ENCODE data around the gene TPK1. TPM values are rescaled to one million over a fixed set of nuclear protein-coding genes. Genes with fewer than 3 reads are reported as not detected.
"Not testable (repeated sequence)": the region's sequence is repeated elsewhere in the genome, so short reads cannot be mapped to it uniquely, and the experiment has no call there.

The TPK1 gene
- total RNA-seq, 5 donors from 2014 or later (not counting 1 experiment from before 2014, with no cell fraction given), result 19.1 to 31.6 (median 22.0) TPM

DNA sequence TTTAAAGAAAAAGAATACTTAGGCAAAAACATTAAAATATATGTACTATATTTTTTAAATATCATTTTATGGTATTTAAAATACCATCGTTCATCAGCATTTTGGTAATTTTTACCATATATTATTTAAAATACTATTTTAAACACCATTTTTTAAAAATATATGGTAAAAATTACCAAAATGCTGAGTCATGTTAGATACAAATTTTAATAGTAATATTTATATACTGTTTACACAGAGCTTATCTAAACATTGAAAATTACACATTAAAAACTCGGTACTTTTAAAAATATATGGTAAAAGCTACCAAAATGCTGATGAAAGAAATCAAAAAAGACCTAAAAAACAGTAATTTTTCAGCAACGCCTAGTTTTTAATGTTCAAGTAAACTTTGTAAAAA, 105.6 kb downstream of the TPK1 start:
- Histone ChIP-seq H3K4me1 (ENCODE audit: control insufficient read depth in 1 of 2, extremely low read depth in 1 of 2, insufficient read depth in 2 of 2, low read length in 2 of 2) (no peaks in the 10 kb centered on the region), H3K27ac (ENCODE audit: low read length) (no peak overlapping the region), H3K27me3 (replicated peaks in 1 of 2; ENCODE audit: control insufficient read depth in 2 of 2, extremely low read depth in 1 of 2, insufficient read depth in 2 of 2, low read length in 1 of 2) (no peaks in the 10 kb centered on the region), H3K36me3 (ENCODE audit: control insufficient read depth in 2 of 2, extremely low read depth in 1 of 2, insufficient read depth in 1 of 2, low read length in 1 of 2) (no peaks in the 10 kb centered on the region), H3K4me3 (ENCODE audit: control insufficient read depth in 1 of 2, extremely low read depth in 1 of 2, low read length in 1 of 2) (no peak overlapping the region), H3K9me3 (no peaks in the 10 kb centered on the region)
- ATAC-seq (replicated peaks in 1 of 4), result no peak
- no peak overlapping the region for H3K27ac Mint-ChIP-seq
- peaks cover 20% of the 10 kb centered on the region for H3K36me3 Mint-ChIP-seq
- CTCF ChIA-PET, result interaction anchor here in 1 of 2 donors (0.8 kb wide), 1 partner anchor 10 kb away, joined by 3 read pairs; no protein-coding TSS in a partner anchor
- WGBS (ENCODE audit: insufficient coverage), result no CpG with 5 or more reads among the region's 3 CpGs
- DNase-seq, result no peak
- no peaks in the 10 kb centered on the region for H3K9me3 Mint-ChIP-seq
- POLR2A ChIA-PET, result interaction anchor here in 1 of 2 donors (0.7 kb wide), 1 partner anchor 9 kb away, joined by 3 read pairs; no protein-coding TSS in a partner anchor
- H3K4me1 Mint-ChIP-seq, result peaks cover 0 to 5% (median 0%) of the 10 kb centered on the region in 3 donors
- H3K4me3 Mint-ChIP-seq, result no peak overlapping the region
- H3K27me3 Mint-ChIP-seq, result no peaks in the 10 kb centered on the region

DNA sequence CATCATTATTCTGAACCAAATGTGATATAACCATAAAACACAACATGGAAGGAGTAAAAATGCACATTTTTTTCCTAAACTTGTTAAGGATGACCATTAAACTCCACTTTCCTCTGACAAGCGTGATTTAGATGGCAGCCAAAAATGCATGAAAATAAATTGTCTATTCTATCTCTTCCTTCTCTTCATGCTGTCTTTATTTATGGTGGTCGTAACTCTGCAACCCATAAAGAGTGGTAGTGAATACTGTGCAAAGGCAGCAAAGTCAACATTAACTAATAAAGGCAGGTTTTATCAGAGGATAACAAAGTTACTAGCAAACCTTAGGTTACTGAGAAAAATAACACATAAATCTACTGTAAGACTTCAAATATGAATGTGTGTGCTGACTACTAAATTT, 106.6 kb downstream of the TPK1 start:
- H3K9me3 ChIP-seq, result no peaks in the 10 kb centered on the region
- H3K4me1 Mint-ChIP-seq, result peaks cover 0 to 5% (median 0%) of the 10 kb centered on the region in 3 donors
- no peak overlapping the region for H3K4me3 Mint-ChIP-seq
- DNase-seq (no peak), ATAC-seq (replicated peaks in 1 of 4) (no peak)
- H3K36me3 Mint-ChIP-seq, result peaks cover 20% of the 10 kb centered on the region
- WGBS (ENCODE audit: insufficient coverage), result no CpG with 5 or more reads among the region's 2 CpGs
- ChIA-PET CTCF (interaction anchor here in 1 of 2 donors (0.8 kb wide), 1 partner anchor 9 kb away, joined by 3 read pairs; no protein-coding TSS in a partner anchor), POLR2A (no interaction called here)
- H3K27ac ChIP-seq (ENCODE audit: low read length), result no peak overlapping the region
- H3K36me3 ChIP-seq (ENCODE audit: control insufficient read depth in 2 of 2, extremely low read depth in 1 of 2, insufficient read depth in 1 of 2, low read length in 1 of 2), result no peaks in the 10 kb centered on the region
- no peaks in the 10 kb centered on the region for H3K9me3 Mint-ChIP-seq
- no peaks in the 10 kb centered on the region for H3K27me3 ChIP-seq (replicated peaks in 1 of 2; ENCODE audit: control insufficient read depth in 2 of 2, extremely low read depth in 1 of 2, insufficient read depth in 2 of 2, low read length in 1 of 2)
- no peaks in the 10 kb centered on the region for H3K4me1 ChIP-seq (ENCODE audit: control insufficient read depth in 1 of 2, extremely low read depth in 1 of 2, insufficient read depth in 2 of 2, low read length in 2 of 2)
- H3K27me3 Mint-ChIP-seq, result no peaks in the 10 kb centered on the region
- no peak overlapping the region for H3K4me3 ChIP-seq (ENCODE audit: control insufficient read depth in 1 of 2, extremely low read depth in 1 of 2, low read length in 1 of 2)
- H3K27ac Mint-ChIP-seq, result no peak overlapping the region

DNA sequence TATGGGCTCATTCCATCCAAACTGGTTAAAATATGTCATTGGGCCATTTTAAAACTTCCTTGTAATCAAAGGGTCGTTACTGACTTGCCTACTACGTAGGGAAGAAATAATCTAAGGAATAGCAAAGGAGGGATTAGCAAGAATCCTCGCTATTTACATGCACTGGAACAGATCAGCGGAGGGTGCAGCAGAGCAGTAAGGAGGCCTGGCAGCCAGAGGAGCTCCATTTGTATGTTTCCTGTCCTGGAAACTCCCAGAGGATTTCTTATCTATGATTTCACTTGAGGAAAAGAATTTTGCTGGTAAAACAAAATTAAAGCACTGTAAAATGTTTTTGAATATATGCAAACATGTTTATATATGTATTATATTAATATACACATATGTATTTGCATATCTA, 107.3 kb downstream of the TPK1 start:
- Histone ChIP-seq H3K36me3 (ENCODE audit: control insufficient read depth in 2 of 2, extremely low read depth in 1 of 2, insufficient read depth in 1 of 2, low read length in 1 of 2) (no peaks in the 10 kb centered on the region), H3K27me3 (replicated peaks in 1 of 2; ENCODE audit: control insufficient read depth in 2 of 2, extremely low read depth in 1 of 2, insufficient read depth in 2 of 2, low read length in 1 of 2) (no peaks in the 10 kb centered on the region), H3K4me3 (ENCODE audit: control insufficient read depth in 1 of 2, extremely low read depth in 1 of 2, low read length in 1 of 2) (no peak overlapping the region), H3K9me3 (no peaks in the 10 kb centered on the region), H3K4me1 (ENCODE audit: control insufficient read depth in 1 of 2, extremely low read depth in 1 of 2, insufficient read depth in 2 of 2, low read length in 2 of 2) (no peaks in the 10 kb centered on the region), H3K27ac (ENCODE audit: low read length) (no peak overlapping the region)
- H3K27me3 Mint-ChIP-seq, result no peaks in the 10 kb centered on the region
- ATAC-seq (replicated peaks in 1 of 4) (no peak), DNase-seq (no peak)
- H3K27ac Mint-ChIP-seq, result no peak overlapping the region
- POLR2A ChIA-PET, result no interaction called here
- H3K9me3 Mint-ChIP-seq, result no peaks in the 10 kb centered on the region
- H3K36me3 Mint-ChIP-seq, result peaks cover 20% of the 10 kb centered on the region
- H3K4me3 Mint-ChIP-seq, result no peak overlapping the region
- CTCF ChIA-PET, result no interaction called here
- peaks cover 0 to 5% (median 0%) of the 10 kb centered on the region in 3 donors for H3K4me1 Mint-ChIP-seq
- 85% methylated on average over 4 of the region's 4 CpGs for WGBS (ENCODE audit: insufficient coverage)

DNA sequence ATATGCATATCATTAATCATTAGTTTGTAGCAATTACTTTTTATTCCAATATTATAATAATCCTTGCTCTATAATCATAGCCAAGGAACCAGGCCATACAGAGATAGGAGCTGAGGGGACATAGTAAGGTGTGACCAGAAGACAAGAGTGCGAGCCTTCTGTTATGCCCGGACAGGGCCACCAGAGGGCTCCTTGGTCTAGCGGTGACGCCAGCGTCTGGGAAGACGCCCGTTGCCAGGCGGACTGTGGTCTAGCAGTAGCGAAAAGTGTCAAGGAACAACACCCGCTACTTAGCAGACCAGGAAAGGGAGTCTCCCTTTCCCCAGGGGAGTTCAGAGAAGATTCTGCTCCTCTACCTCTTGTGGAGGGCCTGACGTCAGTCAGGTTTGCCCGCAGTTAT, 109.0 kb downstream of the TPK1 start:
- CTCF ChIA-PET; H3K4me3 ChIP-seq (ENCODE audit: control insufficient read depth in 1 of 2, extremely low read depth in 1 of 2, low read length in 1 of 2); H3K27ac Mint-ChIP-seq; H3K9me3 Mint-ChIP-seq; H3K4me1 ChIP-seq (ENCODE audit: control insufficient read depth in 1 of 2, extremely low read depth in 1 of 2, insufficient read depth in 2 of 2, low read length in 2 of 2); H3K4me1 Mint-ChIP-seq; H3K9me3 ChIP-seq; H3K27me3 ChIP-seq (replicated peaks in 1 of 2; ENCODE audit: control insufficient read depth in 2 of 2, extremely low read depth in 1 of 2, insufficient read depth in 2 of 2, low read length in 1 of 2); DNase-seq; H3K27me3 Mint-ChIP-seq; H3K4me3 Mint-ChIP-seq; H3K27ac ChIP-seq (ENCODE audit: low read length); ATAC-seq (replicated peaks in 1 of 4); H3K36me3 ChIP-seq (ENCODE audit: control insufficient read depth in 2 of 2, extremely low read depth in 1 of 2, insufficient read depth in 1 of 2, low read length in 1 of 2); POLR2A ChIA-PET: not testable (repeated sequence)
- H3K36me3 Mint-ChIP-seq, result peaks cover 22% of the 10 kb centered on the region
- 85% methylated on average over 4 of the region's 12 CpGs for WGBS (ENCODE audit: insufficient coverage)

DNA sequence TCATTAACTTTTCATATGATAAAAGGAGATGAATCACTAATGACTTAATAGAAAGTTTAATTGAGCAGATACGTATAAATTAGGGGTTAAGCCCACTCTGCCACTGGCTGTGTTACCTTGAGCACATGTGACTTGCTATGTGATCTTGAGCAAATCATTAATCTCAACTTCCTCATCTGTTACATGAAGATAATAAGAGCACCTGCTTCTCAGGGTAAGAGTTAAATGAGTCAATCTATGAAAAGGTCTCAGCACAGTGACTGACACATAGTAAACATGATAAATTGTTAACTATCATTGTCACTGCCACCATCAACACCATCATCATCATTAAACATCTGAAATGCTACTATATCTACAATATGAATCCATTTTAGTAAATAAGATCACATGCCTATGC, 110.8 kb downstream of the TPK1 start:
- WGBS (ENCODE audit: insufficient coverage), result no CpG with 5 or more reads among the region's 1 CpG

DNA sequence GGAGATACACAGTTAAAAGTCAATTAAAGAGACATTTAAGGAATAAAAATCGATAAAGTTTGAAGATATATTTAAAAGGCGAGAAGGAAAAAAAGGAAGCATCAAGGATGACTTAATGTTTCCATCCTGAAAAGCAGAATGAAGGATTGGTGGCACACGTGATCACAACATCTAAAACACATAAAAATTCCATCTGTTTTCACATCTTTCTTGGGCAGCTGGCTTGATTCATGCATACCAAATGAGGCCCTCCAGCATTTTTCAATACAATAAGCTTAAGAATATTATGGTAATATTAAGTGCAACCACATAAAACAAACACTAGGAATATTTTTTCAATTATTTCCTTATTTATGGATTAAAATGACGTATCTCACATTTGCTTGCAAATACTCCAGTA, 112.6 kb downstream of the TPK1 start:
- Histone ChIP-seq H3K4me3 (ENCODE audit: control insufficient read depth in 1 of 2, extremely low read depth in 1 of 2, low read length in 1 of 2) (no peak overlapping the region), H3K27me3 (replicated peaks in 1 of 2; ENCODE audit: control insufficient read depth in 2 of 2, extremely low read depth in 1 of 2, insufficient read depth in 2 of 2, low read length in 1 of 2) (no peaks in the 10 kb centered on the region), H3K27ac (ENCODE audit: low read length) (no peak overlapping the region), H3K9me3 (no peaks in the 10 kb centered on the region), H3K36me3 (ENCODE audit: control insufficient read depth in 2 of 2, extremely low read depth in 1 of 2, insufficient read depth in 1 of 2, low read length in 1 of 2) (no peaks in the 10 kb centered on the region), H3K4me1 (ENCODE audit: control insufficient read depth in 1 of 2, extremely low read depth in 1 of 2, insufficient read depth in 2 of 2, low read length in 2 of 2) (no peaks in the 10 kb centered on the region)
- no peak overlapping the region for H3K27ac Mint-ChIP-seq
- POLR2A ChIA-PET, result no interaction called here
- peaks cover 31% of the 10 kb centered on the region for H3K36me3 Mint-ChIP-seq
- no peak for DNase-seq
- CTCF ChIA-PET, result no interaction called here
- no peaks in the 10 kb centered on the region for H3K27me3 Mint-ChIP-seq
- peaks cover 2 to 6% (median 5%) of the 10 kb centered on the region in 3 donors for H3K4me1 Mint-ChIP-seq
- no peak for ATAC-seq (replicated peaks in 1 of 4)
- no peak overlapping the region for H3K4me3 Mint-ChIP-seq
- no CpG with 5 or more reads among the region's 4 CpGs for WGBS (ENCODE audit: insufficient coverage)
- peaks cover 0 to 14% (median 6%) of the 10 kb centered on the region in 3 donors for H3K9me3 Mint-ChIP-seq

More for the DNA sequence above, 110.8 kb downstream of the TPK1 start:
- Histone ChIP-seq H3K27ac (ENCODE audit: low read length) (no peak overlapping the region), H3K4me3 (ENCODE audit: control insufficient read depth in 1 of 2, extremely low read depth in 1 of 2, low read length in 1 of 2) (no peak overlapping the region), H3K9me3 (no peaks in the 10 kb centered on the region), H3K27me3 (replicated peaks in 1 of 2; ENCODE audit: control insufficient read depth in 2 of 2, extremely low read depth in 1 of 2, insufficient read depth in 2 of 2, low read length in 1 of 2) (no peaks in the 10 kb centered on the region), H3K4me1 (ENCODE audit: control insufficient read depth in 1 of 2, extremely low read depth in 1 of 2, insufficient read depth in 2 of 2, low read length in 2 of 2) (no peaks in the 10 kb centered on the region), H3K36me3 (ENCODE audit: control insufficient read depth in 2 of 2, extremely low read depth in 1 of 2, insufficient read depth in 1 of 2, low read length in 1 of 2) (no peaks in the 10 kb centered on the region)
- H3K27me3 Mint-ChIP-seq, result no peaks in the 10 kb centered on the region
- CTCF ChIA-PET, result no interaction called here
- peaks cover 2 to 6% (median 5%) of the 10 kb centered on the region in 3 donors for H3K4me1 Mint-ChIP-seq
- POLR2A ChIA-PET, result no interaction called here
- no peak overlapping the region for H3K4me3 Mint-ChIP-seq
- peaks cover 19% of the 10 kb centered on the region for H3K36me3 Mint-ChIP-seq
- ATAC-seq (replicated peaks in 1 of 4) (no peak), DNase-seq (no peak)
- H3K9me3 Mint-ChIP-seq, result peaks cover 0 to 4% (median 0%) of the 10 kb centered on the region in 3 donors
- H3K27ac Mint-ChIP-seq, result no peak overlapping the region

DNA sequence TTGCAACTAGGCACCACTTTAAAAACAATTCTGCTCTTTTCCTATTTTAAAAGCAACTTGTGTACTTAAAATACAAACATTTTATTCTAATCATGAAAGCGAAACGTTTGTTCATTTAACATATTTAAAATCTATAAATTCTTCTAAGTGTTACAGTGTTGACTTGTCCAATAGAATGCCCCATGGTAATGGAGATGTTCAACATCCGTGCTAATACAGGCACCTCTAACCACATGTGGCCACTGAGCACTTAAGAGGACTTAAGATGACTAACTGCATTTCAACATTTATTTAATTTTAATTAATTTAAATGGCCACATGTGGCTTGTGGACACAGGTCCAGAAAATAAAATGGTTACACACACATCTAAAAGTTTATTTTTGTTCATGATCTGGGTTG, 115.1 kb downstream of the TPK1 start:
- peaks cover 0 to 6% (median 2%) of the 10 kb centered on the region in 3 donors for H3K4me1 Mint-ChIP-seq
- no peaks in the 10 kb centered on the region for H3K27me3 Mint-ChIP-seq
- no peak for ATAC-seq (replicated peaks in 1 of 4)
- no peak overlapping the region for H3K4me3 Mint-ChIP-seq
- no peak overlapping the region for H3K27ac Mint-ChIP-seq
- Histone ChIP-seq H3K36me3 (ENCODE audit: control insufficient read depth in 2 of 2, extremely low read depth in 1 of 2, insufficient read depth in 1 of 2, low read length in 1 of 2) (no peaks in the 10 kb centered on the region), H3K27me3 (replicated peaks in 1 of 2; ENCODE audit: control insufficient read depth in 2 of 2, extremely low read depth in 1 of 2, insufficient read depth in 2 of 2, low read length in 1 of 2) (no peaks in the 10 kb centered on the region), H3K4me3 (ENCODE audit: control insufficient read depth in 1 of 2, extremely low read depth in 1 of 2, low read length in 1 of 2) (no peak overlapping the region), H3K9me3 (no peaks in the 10 kb centered on the region), H3K27ac (ENCODE audit: low read length) (no peak overlapping the region), H3K4me1 (ENCODE audit: control insufficient read depth in 1 of 2, extremely low read depth in 1 of 2, insufficient read depth in 2 of 2, low read length in 2 of 2) (no peaks in the 10 kb centered on the region)
- DNase-seq, result no peak
- ChIA-PET CTCF (interaction anchor here in 1 of 2 donors (0.6 kb wide), 1 partner anchor 271 kb away, joined by 5 read pairs; no protein-coding TSS in a partner anchor), POLR2A (interaction anchor here in 1 of 2 donors (0.6 kb wide), 1 partner anchor 9 kb away, joined by 3 read pairs; no protein-coding TSS in a partner anchor)
- WGBS (ENCODE audit: insufficient coverage), result no CpG with 5 or more reads among the region's 3 CpGs
- H3K9me3 Mint-ChIP-seq, result peaks cover 0 to 15% (median 6%) of the 10 kb centered on the region in 3 donors
- H3K36me3 Mint-ChIP-seq, result peaks cover 37% of the 10 kb centered on the region

Data from T-cell (primary cell).